A549 (cell line): ENCODE results near the gene TNIK. TPM values are rescaled to one million over a fixed set of nuclear protein-coding genes. Genes with fewer than 3 reads are reported as not detected.
A peak's percentile ranks its signal among the peaks of the same experiment; 100 is the strongest.

Experiments
- ATAC-seq, 2 experiments: fragments of 200-7000 bp in 1 of 2; fragments of >200 bp in 1 of 2; cut with Nextera tagmentation in 1 of 2; cut with Tn5 transposase in 1 of 2; 3 replicates each; pipeline versions ENCODE4 v1.8.0 to v1.9.1; 2018 to 2020; ENCODE audit warnings: mild to moderate bottlenecking in 1 of 2, moderate library complexity in 1 of 2
- CTCF ChIA-PET: fragments of 300-600 bp; sonication (Branson Sonifier 250); formaldehyde crosslinking; extraction: SDS; loops from one replicate; lab custom pipeline; 2021; ENCODE audit warnings: antibody characterized with exemption, inconsistent platforms; lab: Yijun Ruan, JAX
- POLR2A ChIA-PET: fragments of 350-600 bp; formaldehyde crosslinking; extraction: SDS; loops from one replicate; lab custom pipeline; 2021; ENCODE audit warnings: antibody characterized with exemption, inconsistent platforms; lab: Yijun Ruan, JAX
- DNase-seq, 2 experiments: peaks; one replicate each; pipeline versions ENCODE4 v3.0.0 to v3.0.0-alpha.2; 2011 to 2016; ENCODE audit warnings: low read depth in 1 of 2, low spot score in 1 of 2
- FAIRE-seq: peaks from 2 replicates; lab custom pipeline; 2011; peaks lifted over from hg19 to GRCh38; lab: Jason Lieb, UNC
- H3K27ac ChIP-seq, 2 experiments: fragments of >200 bp; sonication (Bioruptor Twin); formaldehyde crosslinking; 3 replicates each; pipeline ENCODE4 v1.5.1; 2016 to 2017
- H3K4me1 ChIP-seq: fragments of >200 bp; sonication (Bioruptor Twin); formaldehyde crosslinking; 3 replicates; pipeline ENCODE4 v1.6.1; 2016
- H3K4me2 ChIP-seq: fragments of >200 bp; sonication (Bioruptor Twin); formaldehyde crosslinking; 3 replicates; pipeline ENCODE4 v1.6.1; 2016
- H3K4me3 ChIP-seq: fragments of >200 bp; sonication (Bioruptor Twin); formaldehyde crosslinking; 3 replicates; pipeline ENCODE4 v1.5.1; 2016
- H3K9me3 ChIP-seq: fragments of >200 bp; sonication (Bioruptor Twin); formaldehyde crosslinking; 3 replicates; pipeline ENCODE4 v1.6.1; 2016
- BCL3 ChIP-seq: fragments of >200 bp; sonication (Bioruptor Twin); formaldehyde crosslinking; IDR thresholded peaks from 3 replicates; pipeline ENCODE4 v1.6.1; 2016
- CHD2 ChIP-seq: fragments of 150-350 bp; IDR thresholded peaks from 2 replicates; pipeline ENCODE4 v1.6.1; 2014; ENCODE audit warnings: low read length; ENCODE audit not compliant: partially characterized antibody
- CHD4 ChIP-seq: fragments of 200-600 bp; sonication (generic); IDR thresholded peaks from 2 replicates; pipeline ENCODE4 v1.6.1; 2016; ENCODE audit warnings: antibody characterized with exemption, mild to moderate bottlenecking, borderline replicate concordance
- CTCF ChIP-seq: fragments of >200 bp; sonication (Bioruptor Twin); formaldehyde crosslinking; IDR thresholded peaks from 3 replicates; pipeline ENCODE4 v1.5.1; 2016
- EHMT2 ChIP-seq: fragments of 200-600 bp; sonication (generic); IDR thresholded peaks from 2 replicates; pipeline ENCODE4 v1.6.1; 2016; ENCODE audit warnings: antibody characterized with exemption, low read depth, mild to moderate bottlenecking, moderate library complexity
- FOSB ChIP-seq: fragments of 250-450 bp; sonication (Bioruptor Pico); IDR thresholded peaks from 2 replicates; pipeline ENCODE4 v1.5.0; 2020; ENCODE audit warnings: mild to moderate bottlenecking, moderate library complexity
- FOXS1 ChIP-seq: fragments of 250-450 bp; sonication (Bioruptor Pico); IDR thresholded peaks from 2 replicates; pipeline ENCODE4 v1.5.0; 2020; ENCODE audit warnings: mild to moderate bottlenecking, moderate library complexity
- GATA3 ChIP-seq: IDR thresholded peaks from 2 replicates; pipeline ENCODE4 v1.6.1; 2012; ENCODE audit warnings: borderline replicate concordance
- HES2 ChIP-seq: fragments of >200 bp; sonication (Bioruptor Twin); formaldehyde crosslinking; IDR thresholded peaks from 2 replicates; pipeline ENCODE4 v1.6.1; 2016
- KDM5A ChIP-seq: fragments of 200-600 bp; sonication (generic); IDR thresholded peaks from 2 replicates; pipeline ENCODE4 v1.6.1; 2016; ENCODE audit warnings: antibody characterized with exemption, mild to moderate bottlenecking
- MAFK ChIP-seq: fragments of 450-650 bp; IDR thresholded peaks from 2 replicates; pipeline ENCODE4 v1.6.1; 2014; ENCODE audit not compliant: partially characterized antibody
- MAX ChIP-seq: IDR thresholded peaks from 2 replicates; pipeline ENCODE4 v1.6.1; 2012
- NR3C1 ChIP-seq: fragments of >200 bp; sonication (Bioruptor Twin); formaldehyde crosslinking; IDR thresholded peaks from 3 replicates; pipeline ENCODE4 v1.6.1; 2017
- PBX3 ChIP-seq: IDR thresholded peaks from 2 replicates; pipeline ENCODE4 v1.6.1; 2012
- RCOR1 ChIP-seq: fragments of 150-350 bp; IDR thresholded peaks from 2 replicates; pipeline ENCODE4 v1.6.1; 2014; ENCODE audit warnings: antibody characterized with exemption, low read length, low read depth
- REST ChIP-seq: fragments of 200-600 bp; sonication (generic); IDR thresholded peaks from 2 replicates; pipeline ENCODE4 v1.6.1; 2016; ENCODE audit warnings: antibody characterized with exemption, mild to moderate bottlenecking, moderate library complexity
- RNF2 ChIP-seq: fragments of 200-600 bp; sonication (generic); IDR thresholded peaks from 2 replicates; pipeline ENCODE4 v1.6.1; 2016; ENCODE audit warnings: low read depth, mild to moderate bottlenecking, antibody characterized with exemption, moderate library complexity, borderline replicate concordance
- SMC3 ChIP-seq: fragments of >200 bp; sonication (Bioruptor Twin); formaldehyde crosslinking; IDR thresholded peaks from 3 replicates; pipeline ENCODE4 v1.6.1; 2018; ENCODE audit warnings: inconsistent platforms
- SREBF2 ChIP-seq: fragments of 450-650 bp; IDR thresholded peaks from 2 replicates; pipeline ENCODE4 v1.6.1; 2014; ENCODE audit warnings: mild to moderate bottlenecking, moderate library complexity
- ZNF302 ChIP-seq: fragments of 250-450 bp; sonication (Bioruptor Pico); IDR thresholded peaks from 2 replicates; pipeline ENCODE4 v1.9.0; 2021; ENCODE audit warnings: inconsistent platforms, mild to moderate bottlenecking, moderate library complexity
- WGBS: methylation state at CpG from one replicate; pipeline ENCODE4 v1.1.6; 2017; ENCODE audit errors: missing lambda C conversion rate; 5-methylcytosine and 5-hydroxymethylcytosine counted together
- polyA plus RNA-seq, 4 experiments: library from polyadenylated mRNA; depleted of rRNA in 3 of 4; stranded (reverse); fragments of >200 nt; fragmentation: RNase III in 1 of 4; extraction: RNeasy Plus Mini Kit Qiagen cat#74134 plus additional on column Dnase treatment in 1 of 4; gene quantifications; 2 replicates in 3 of 4; 3 replicates in 1 of 4; pipeline ENCODE4 v1.2.3, GENCODE V29; 2011 to 2017

Gene TNIK
- polyA plus RNA-seq, 2 of the 4 experiments (the other 2 are of a cell fraction), result 1.6 to 1.8 TPM

- TF ChIP-seq MAFK, result peak; percentile 55
- no peak for TF ChIP-seq SMC3
- TF ChIP-seq MAX, result no peak
- DNase-seq (no peak), FAIRE-seq (no peak), ATAC-seq (no peak)
- POLR2A ChIA-PET, result no interaction called here
- no peak overlapping the region for H3K4me2 ChIP-seq
- CTCF ChIA-PET, result no interaction called here
- H3K4me3 ChIP-seq, result no peak overlapping the region
- whole genome bisulfite sequencing, result 47% methylated on average over 3 of the region's 3 CpGs
- 0 out of 3 replicates have a peak, but pooled peaks cover 5% of the 10 kb centered on the region for H3K4me1 ChIP-seq
- no peaks in the 10 kb centered on the region for H3K9me3 ChIP-seq
- H3K27ac ChIP-seq, result no peak overlapping the region
Observed at GRCh38 chr3:171200052-171200749, 260.0 kb downstream of the TNIK start.

- ChIA-PET CTCF (no interaction called here), POLR2A (no interaction called here)
- 78% methylated on average over 3 of the region's 3 CpGs for WGBS
- Histone ChIP-seq H3K4me3 (no peak overlapping the region), H3K4me2 (no peak overlapping the region), H3K4me1 (0 out of 3 replicates have a peak, but pooled peaks cover 5% of the 10 kb centered on the region), H3K9me3 (no peaks in the 10 kb centered on the region), H3K27ac (no peak overlapping the region)
- no peak for FAIRE-seq
- DNase-seq, result no peak
- TF ChIP-seq RNF2, result no peak
- TF ChIP-seq EHMT2, result no peak
- no peak for TF ChIP-seq CHD2
- no peak for TF ChIP-seq BCL3
- no peak for TF ChIP-seq FOSB (CRISPR knock-in tag)
- no peak for TF ChIP-seq HES2
- TF ChIP-seq REST, result no peak
- TF ChIP-seq PBX3, result no peak
- TF ChIP-seq FOXS1 (CRISPR knock-in tag), result no peak
- TF ChIP-seq CHD4, result no peak
- TF ChIP-seq KDM5A, result no peak
- no peak for TF ChIP-seq ZNF302 (CRISPR knock-in tag)
- no peak for TF ChIP-seq RCOR1
- TF ChIP-seq GATA3, result no peak
- TF ChIP-seq CTCF, result no peak
- no peak for TF ChIP-seq NR3C1
- no peak for TF ChIP-seq SREBF2
- ATAC-seq, result no peak
Observed at GRCh38 chr3:171199473-171199829, 260.8 kb downstream of the TNIK start.
